Measurements from ENCODE around the gene DENND1B. TPM values are rescaled to one million over a fixed set of nuclear protein-coding genes. Genes with fewer than 3 reads are reported as not detected.

DENND1B gene
- total RNA-seq, 4 donors from 2014 or later = 1.8 to 37.5 (median 19.5) TPM

- H3K36me3 ChIP-seq = no peaks in the 10 kb centered on the region
- no peak for DNase-seq
- no peak for TF ChIP-seq CTCF (IDR thresholded peaks at IDR 0.05)
- no peak for TF ChIP-seq POLR2A (IDR thresholded peaks at IDR 0.05)
- H3K27ac ChIP-seq = no peak overlapping the region
- H3K9me3 ChIP-seq = peaks cover 0 to 3% of the 10 kb centered on the region in 2 donors
- no peaks in the 10 kb centered on the region for H3K4me1 ChIP-seq
- no peak overlapping the region for H3K4me3 ChIP-seq
- no peaks in the 10 kb centered on the region for H3K27me3 ChIP-seq
- intact Hi-C loops (cut with DNase I; ENCODE audit: low total_unique reads) = no loop called here
Measured at GRCh38 chr1:197686702-197687355, 88.5 kb downstream of the DENND1B start.

GRCh38 chr1:197686231-197686630, 89.0 kb downstream of the DENND1B start:
- H3K27ac ChIP-seq = no peak overlapping the region
- H3K4me3 ChIP-seq = no peak overlapping the region
- H3K36me3 ChIP-seq = no peaks in the 10 kb centered on the region
- TF ChIP-seq CTCF (IDR thresholded peaks at IDR 0.05) = no peak
- no peak for TF ChIP-seq POLR2A (IDR thresholded peaks at IDR 0.05)
- no peaks in the 10 kb centered on the region for H3K4me1 ChIP-seq
- H3K9me3 ChIP-seq = peaks cover 0 to 3% of the 10 kb centered on the region in 2 donors
- intact Hi-C loops (cut with DNase I; ENCODE audit: low total_unique reads) = no loop called here
- no peaks in the 10 kb centered on the region for H3K27me3 ChIP-seq
- DNase-seq = no peak

GRCh38 chr1:197685785-197686184, 89.5 kb downstream of the DENND1B start:
- H3K36me3 ChIP-seq = no peaks in the 10 kb centered on the region
- intact Hi-C loops (cut with DNase I; ENCODE audit: low total_unique reads) = no loop called here

GRCh38 chr1:197683895-197684553, 91.3 kb downstream of the DENND1B start:
- Histone ChIP-seq H3K9me3 (peaks cover 0 to 3% of the 10 kb centered on the region in 2 donors), H3K36me3 (no peaks in the 10 kb centered on the region), H3K27ac (no peak overlapping the region), H3K4me3 (no peak overlapping the region), H3K27me3 (no peaks in the 10 kb centered on the region), H3K4me1 (no peaks in the 10 kb centered on the region)
- no peak for TF ChIP-seq POLR2A (IDR thresholded peaks at IDR 0.05)
- TF ChIP-seq CTCF (IDR thresholded peaks at IDR 0.05) = no peak
- intact Hi-C loops (cut with DNase I; ENCODE audit: low total_unique reads) = no loop called here
- DNase-seq = no peak

More at GRCh38 chr1:197685785-197686184, 89.5 kb downstream of the DENND1B start:
- no peak for DNase-seq
- H3K4me1 ChIP-seq = no peaks in the 10 kb centered on the region
- TF ChIP-seq CTCF (IDR thresholded peaks at IDR 0.05) = no peak
- TF ChIP-seq POLR2A (IDR thresholded peaks at IDR 0.05) = no peak
- peaks cover 0 to 3% of the 10 kb centered on the region in 2 donors for H3K9me3 ChIP-seq
- H3K27me3 ChIP-seq = no peaks in the 10 kb centered on the region
- no peak overlapping the region for H3K4me3 ChIP-seq
- H3K27ac ChIP-seq = no peak overlapping the region

GRCh38 chr1:197683280-197683679, 92.0 kb downstream of the DENND1B start:
- Histone ChIP-seq H3K27ac (no peak overlapping the region), H3K9me3 (peaks cover 0 to 2% of the 10 kb centered on the region in 2 donors), H3K4me3 (no peak overlapping the region), H3K27me3 (no peaks in the 10 kb centered on the region), H3K36me3 (no peaks in the 10 kb centered on the region), H3K4me1 (no peaks in the 10 kb centered on the region)
- DNase-seq = no peak
- intact Hi-C loops (cut with DNase I; ENCODE audit: low total_unique reads) = no loop called here
- TF ChIP-seq CTCF (IDR thresholded peaks at IDR 0.05) = no peak
- no peak for TF ChIP-seq POLR2A (IDR thresholded peaks at IDR 0.05)
